KMS-11 (cell line): ENCODE data around the gene SPATC1L.

ENCODE experiments used
- H2AFZ ChIP-seq: fragments of 200-600 bp; sonication (generic); 2 replicates; pipeline ENCODE4 v1.6.1; 2016; ENCODE audit warnings: antibody characterized with exemption, mixed run types, low read depth
- H3K27ac ChIP-seq: fragments of 200-600 bp; sonication (generic); 2 replicates; pipeline ENCODE4 v1.6.1; 2016; ENCODE audit warnings: mild to moderate bottlenecking, mixed run types
- H3K27me3 ChIP-seq: fragments of 200-600 bp; sonication (generic); 2 replicates; pipeline ENCODE4 v1.6.1; 2017; ENCODE audit warnings: mild to moderate bottlenecking, low read depth, mixed run types, moderate library complexity; ENCODE audit not compliant: insufficient read depth
- H3K36me3 ChIP-seq: fragments of 200-600 bp; sonication (generic); 2 replicates; pipeline ENCODE4 v1.6.1; 2017; ENCODE audit warnings: mild to moderate bottlenecking, mixed run types; ENCODE audit not compliant: insufficient read depth
- H3K4me1 ChIP-seq: fragments of 200-600 bp; sonication (generic); 2 replicates; pipeline ENCODE4 v1.6.1; 2016; ENCODE audit warnings: mild to moderate bottlenecking, low read depth, mixed run types; ENCODE audit not compliant: poor library complexity, severe bottlenecking
- H3K4me2 ChIP-seq: fragments of 200-600 bp; sonication (generic); 2 replicates; pipeline ENCODE4 v1.7.0; 2016; ENCODE audit warnings: mild to moderate bottlenecking, mixed run types
- H3K4me3 ChIP-seq: fragments of 200-600 bp; sonication (generic); IDR thresholded peaks from 2 replicates; pipeline ENCODE4 v1.6.1; 2017; ENCODE audit warnings: low read depth, low read length, mixed read lengths; ENCODE audit not compliant: insufficient read depth
- H3K79me2 ChIP-seq: fragments of 200-600 bp; sonication (generic); 2 replicates; pipeline ENCODE4 v1.6.1; 2016; ENCODE audit warnings: low read depth, mixed run types; ENCODE audit not compliant: insufficient read depth
- H3K9ac ChIP-seq: fragments of 200-600 bp; sonication (generic); 2 replicates; pipeline ENCODE4 v1.6.1; 2016; ENCODE audit warnings: mild to moderate bottlenecking, mixed run types
- H4K20me1 ChIP-seq: fragments of 200-600 bp; sonication (generic); 2 replicates; pipeline ENCODE4 v1.6.1; 2016; ENCODE audit warnings: mild to moderate bottlenecking, mixed run types; ENCODE audit not compliant: insufficient read depth
- TF ChIP-seq, protein P1 (sequence below): fragments of 200-600 bp; sonication (generic); conservative IDR thresholded peaks from 2 replicates; pipeline ENCODE4 v1.6.1; 2017; ENCODE audit warnings: low read depth, mild to moderate bottlenecking, antibody characterized with exemption, low read length, moderate library complexity, mixed read lengths

Gene SPATC1L

DNA sequence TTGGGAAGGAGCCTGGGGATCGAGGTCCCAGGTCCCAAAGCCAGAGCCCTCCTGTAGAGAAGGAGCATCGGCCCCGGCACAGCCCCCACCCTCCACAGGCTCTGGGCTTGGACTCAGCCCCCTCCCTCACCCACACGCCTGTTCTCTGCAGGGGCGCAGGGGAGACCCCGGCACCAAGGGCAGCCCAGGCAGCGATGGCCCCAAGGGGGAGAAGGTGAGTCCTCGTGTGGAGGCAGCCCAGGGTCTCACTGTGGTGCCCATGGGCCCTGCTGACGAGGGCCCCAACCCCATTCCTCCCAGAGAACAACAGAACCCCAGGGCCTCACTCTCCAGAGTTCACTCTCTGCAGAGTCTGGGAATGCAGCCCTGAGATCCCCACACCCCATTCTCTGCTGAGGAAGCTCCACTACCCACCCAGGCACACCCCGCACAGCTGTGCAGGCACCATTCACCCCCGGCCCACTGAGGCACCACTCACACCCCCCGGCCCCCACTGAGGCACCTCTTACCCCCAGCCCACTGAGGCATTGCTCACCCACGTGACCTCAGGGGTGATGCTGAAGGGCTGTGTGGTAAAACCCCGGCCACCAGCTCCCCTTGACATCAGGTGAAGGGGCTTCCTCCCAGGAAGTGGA is 64.5 kb downstream of the SPATC1L start:
- no peak overlapping the region for H3K9ac ChIP-seq
- H3K79me2 ChIP-seq = no peaks in the 10 kb centered on the region
- peaks cover 66% of the 10 kb centered on the region for H3K27me3 ChIP-seq
- H3K27ac ChIP-seq = no peak overlapping the region
- H3K4me3 ChIP-seq = no peak overlapping the region
- H3K36me3 ChIP-seq = no peaks in the 10 kb centered on the region
- H4K20me1 ChIP-seq = no peaks in the 10 kb centered on the region
- no peaks in the 10 kb centered on the region for H3K4me1 ChIP-seq
- H2AFZ ChIP-seq = no peak overlapping the region
- no peak overlapping the region for H3K4me2 ChIP-seq
- TF ChIP-seq, protein P1, sequence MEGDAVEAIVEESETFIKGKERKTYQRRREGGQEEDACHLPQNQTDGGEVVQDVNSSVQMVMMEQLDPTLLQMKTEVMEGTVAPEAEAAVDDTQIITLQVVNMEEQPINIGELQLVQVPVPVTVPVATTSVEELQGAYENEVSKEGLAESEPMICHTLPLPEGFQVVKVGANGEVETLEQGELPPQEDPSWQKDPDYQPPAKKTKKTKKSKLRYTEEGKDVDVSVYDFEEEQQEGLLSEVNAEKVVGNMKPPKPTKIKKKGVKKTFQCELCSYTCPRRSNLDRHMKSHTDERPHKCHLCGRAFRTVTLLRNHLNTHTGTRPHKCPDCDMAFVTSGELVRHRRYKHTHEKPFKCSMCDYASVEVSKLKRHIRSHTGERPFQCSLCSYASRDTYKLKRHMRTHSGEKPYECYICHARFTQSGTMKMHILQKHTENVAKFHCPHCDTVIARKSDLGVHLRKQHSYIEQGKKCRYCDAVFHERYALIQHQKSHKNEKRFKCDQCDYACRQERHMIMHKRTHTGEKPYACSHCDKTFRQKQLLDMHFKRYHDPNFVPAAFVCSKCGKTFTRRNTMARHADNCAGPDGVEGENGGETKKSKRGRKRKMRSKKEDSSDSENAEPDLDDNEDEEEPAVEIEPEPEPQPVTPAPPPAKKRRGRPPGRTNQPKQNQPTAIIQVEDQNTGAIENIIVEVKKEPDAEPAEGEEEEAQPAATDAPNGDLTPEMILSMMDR = no peak

DNA sequence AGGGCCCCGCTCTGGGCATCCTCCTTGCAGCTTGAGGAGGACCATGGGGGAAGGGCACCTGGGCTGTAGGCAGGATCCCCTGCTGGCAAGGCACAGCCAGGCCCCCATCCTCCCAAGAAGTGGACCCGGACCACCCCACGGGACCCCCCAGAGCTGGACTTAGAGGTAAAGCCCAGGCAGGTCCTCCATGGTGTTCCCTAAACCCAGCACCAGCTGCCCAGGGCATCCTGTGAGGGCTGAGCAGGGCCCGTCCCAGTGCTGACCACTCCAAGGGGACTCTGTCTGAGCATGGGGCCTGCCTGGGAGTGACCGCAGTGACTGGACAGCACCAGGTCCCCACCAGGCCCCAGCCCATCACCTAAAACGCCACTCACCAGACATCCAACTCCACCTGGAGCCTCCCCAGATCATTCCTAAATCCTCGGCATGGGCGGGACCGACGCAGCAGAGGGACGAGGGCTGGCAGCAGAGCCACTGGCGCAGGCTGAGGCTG is 65.1 kb downstream of the SPATC1L start:
- Histone ChIP-seq H3K9ac (no peak overlapping the region), H3K27me3 (peaks cover 72% of the 10 kb centered on the region), H2AFZ (no peak overlapping the region), H3K27ac (no peak overlapping the region), H4K20me1 (no peaks in the 10 kb centered on the region), H3K36me3 (no peaks in the 10 kb centered on the region), H3K79me2 (no peaks in the 10 kb centered on the region), H3K4me3 (no peak overlapping the region), H3K4me2 (no peak overlapping the region), H3K4me1 (no peaks in the 10 kb centered on the region)
- TF ChIP-seq, protein P1 = no peak

DNA sequence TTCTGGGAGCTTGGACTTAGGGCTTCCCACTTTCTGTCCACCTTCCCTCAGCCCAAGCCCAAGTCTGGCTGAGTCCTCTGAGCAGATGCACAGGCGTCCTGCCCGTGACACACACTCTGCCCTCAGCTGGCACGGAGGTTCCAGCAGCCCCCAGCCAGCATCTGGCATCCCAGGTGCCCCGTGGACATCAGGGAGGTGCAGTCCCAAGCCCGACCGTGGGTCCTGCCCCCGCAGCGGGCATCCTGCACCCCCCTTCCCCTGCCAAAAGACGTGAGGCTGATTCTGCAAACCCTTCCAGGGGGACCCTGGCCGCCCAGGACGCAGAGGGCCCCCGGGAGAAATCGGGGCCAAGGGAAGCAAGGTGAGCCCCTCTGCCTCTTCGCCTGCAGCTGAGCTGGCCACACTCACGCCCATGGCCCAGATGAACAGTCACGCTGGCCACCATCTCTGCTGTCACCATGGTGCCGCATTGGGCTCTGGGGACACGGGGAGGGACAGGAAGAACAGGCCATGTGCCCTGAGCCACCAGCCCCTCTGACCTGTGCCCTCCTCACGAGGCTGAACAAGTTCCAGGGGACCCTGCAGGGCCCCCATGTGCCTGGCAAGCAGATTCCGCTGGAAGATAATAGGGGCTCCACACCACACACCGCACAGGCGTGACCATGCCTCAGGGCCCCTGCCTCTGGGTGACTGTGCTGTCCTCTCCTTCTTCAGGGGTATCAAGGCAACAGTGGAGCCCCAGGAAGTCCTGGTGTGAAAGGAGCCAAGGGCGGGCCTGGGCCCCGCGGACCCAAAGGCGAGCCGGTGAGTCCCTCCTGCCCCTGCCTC is 65.7 kb downstream of the SPATC1L start:
- Histone ChIP-seq H3K4me1 (no peaks in the 10 kb centered on the region), H3K9ac (no peak overlapping the region), H3K79me2 (no peaks in the 10 kb centered on the region), H3K27me3 (peaks cover 77% of the 10 kb centered on the region), H2AFZ (no peak overlapping the region), H3K4me2 (no peak overlapping the region), H3K36me3 (no peaks in the 10 kb centered on the region), H3K4me3 (no peak overlapping the region), H3K27ac (no peak overlapping the region), H4K20me1 (no peaks in the 10 kb centered on the region)
- TF ChIP-seq, protein P1 = no peak

- Histone ChIP-seq H3K4me1 (no peaks in the 10 kb centered on the region), H3K4me2 (no peak overlapping the region), H3K27ac (no peak overlapping the region), H3K4me3 (no peak overlapping the region), H2AFZ (no peak overlapping the region), H4K20me1 (no peaks in the 10 kb centered on the region), H3K9ac (no peak overlapping the region), H3K79me2 (no peaks in the 10 kb centered on the region), H3K27me3 (peaks cover 85% of the 10 kb centered on the region), H3K36me3 (no peaks in the 10 kb centered on the region)
- TF ChIP-seq, protein P1 = no peak
Measured at GRCh38 chr21:46117586-46118315, 66.5 kb downstream of the SPATC1L start.
